ENCODE measurements around the gene DOCK7. TPM values are rescaled to one million over a fixed set of nuclear protein-coding genes. Genes with fewer than 3 reads are reported as not detected.
"Not testable (repeated sequence)": the region's sequence is repeated elsewhere in the genome, so short reads cannot be mapped to it uniquely, and the experiment has no call there.

Gene DOCK7
- total and polyA plus RNA-seq, 2 donors: 7.4 to 19.2 TPM

DNA sequence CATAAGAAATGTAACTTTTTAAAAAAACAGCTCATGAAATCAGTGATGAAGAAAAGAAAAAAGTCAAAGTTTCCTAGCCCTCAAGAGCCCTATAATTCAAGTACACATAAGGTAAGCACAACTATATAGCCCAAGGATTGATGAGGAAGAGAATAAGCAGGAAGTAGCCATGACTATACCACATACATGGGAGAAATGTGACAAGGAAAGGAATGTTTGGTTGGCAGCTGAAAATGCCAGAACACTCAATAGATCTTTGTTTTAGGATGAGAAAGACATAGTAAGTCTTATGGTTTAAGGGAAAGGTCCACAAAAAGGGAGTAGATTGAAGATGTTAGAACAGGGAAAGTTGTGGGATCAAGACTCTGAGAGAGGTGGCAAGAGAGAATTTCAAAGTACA, 5.7 kb downstream of the DOCK7 start:
- H3K27me3 ChIP-seq (ENCODE audit: control insufficient read depth in 2 of 2, insufficient read depth in 1 of 2, low read length in 1 of 2): no peaks in the 10 kb centered on the region
- DNase-seq (ENCODE audit: low read depth in 6 of 9, low spot score in 9 of 9): no peak
- no peak overlapping the region for H3K4me3 ChIP-seq (ENCODE audit: low read length in 2 of 2)
- H3K4me1 ChIP-seq (ENCODE audit: control insufficient read depth in 2 of 2, insufficient read depth in 2 of 2, low read length in 2 of 2): peaks cover 0 to 9% of the 10 kb centered on the region in 2 donors
- no peak overlapping the region for H3K27ac ChIP-seq (ENCODE audit: low read depth in 1 of 2, low read length in 1 of 2)
- no peaks in the 10 kb centered on the region for H3K36me3 ChIP-seq (ENCODE audit: control insufficient read depth in 2 of 2, insufficient read depth in 2 of 2, low read length in 1 of 2)
- H3K9me3 ChIP-seq (ENCODE audit: control insufficient read depth in 2 of 2, insufficient read depth in 1 of 2, low read length in 1 of 2): no peaks in the 10 kb centered on the region

DNA sequence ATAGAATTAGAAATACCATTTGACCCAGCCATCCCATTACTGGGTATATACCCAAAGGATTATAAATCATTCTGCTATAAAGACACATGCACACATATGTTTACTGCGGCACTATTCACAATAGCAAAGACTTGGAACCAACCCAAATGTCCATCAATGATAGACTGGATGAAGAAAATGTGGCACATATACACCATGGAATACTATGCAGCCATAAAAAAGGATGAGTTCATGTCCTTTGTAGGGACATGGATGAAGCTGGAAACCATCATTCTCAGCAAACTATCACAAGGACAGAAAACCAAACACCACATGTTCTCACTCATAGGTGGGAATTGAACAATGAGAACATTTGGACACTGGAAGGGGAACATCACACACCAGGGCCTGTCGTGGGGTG, 7.2 kb downstream of the DOCK7 start:
- not testable (repeated sequence) for H3K27ac ChIP-seq (ENCODE audit: low read depth in 1 of 2, low read length in 1 of 2); H3K4me3 ChIP-seq (ENCODE audit: low read length in 2 of 2); H3K9me3 ChIP-seq (ENCODE audit: control insufficient read depth in 2 of 2, insufficient read depth in 1 of 2, low read length in 1 of 2); DNase-seq (ENCODE audit: low read depth in 6 of 9, low spot score in 9 of 9); H3K27me3 ChIP-seq (ENCODE audit: control insufficient read depth in 2 of 2, insufficient read depth in 1 of 2, low read length in 1 of 2); H3K4me1 ChIP-seq (ENCODE audit: control insufficient read depth in 2 of 2, insufficient read depth in 2 of 2, low read length in 2 of 2); H3K36me3 ChIP-seq (ENCODE audit: control insufficient read depth in 2 of 2, insufficient read depth in 2 of 2, low read length in 1 of 2)
- 91% methylated on average over 2 of the region's 2 CpGs for WGBS

DNA sequence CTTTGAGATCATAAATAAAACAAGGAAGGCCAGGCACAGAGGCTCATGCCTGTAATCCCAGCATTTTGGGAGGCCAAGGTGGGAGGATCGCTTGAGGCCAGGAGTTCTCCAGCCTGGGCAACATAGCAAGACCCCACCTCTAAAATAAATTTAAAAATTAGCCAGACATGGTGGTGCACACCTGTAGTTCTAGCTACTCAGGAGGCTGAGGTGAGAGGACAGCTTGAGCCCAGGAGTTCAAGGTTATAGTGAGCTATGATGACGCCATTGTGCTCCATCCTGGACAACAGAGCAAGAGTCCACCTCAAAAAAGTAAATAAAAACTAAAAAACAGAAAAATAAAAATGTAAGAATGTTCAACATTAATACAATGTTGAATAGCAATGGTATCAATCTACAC, 10.4 kb downstream of the DOCK7 start:
- not testable (repeated sequence) for H3K36me3 ChIP-seq (ENCODE audit: control insufficient read depth in 2 of 2, insufficient read depth in 2 of 2, low read length in 1 of 2); H3K27ac ChIP-seq (ENCODE audit: low read depth in 1 of 2, low read length in 1 of 2); H3K4me3 ChIP-seq (ENCODE audit: low read length in 2 of 2); H3K9me3 ChIP-seq (ENCODE audit: control insufficient read depth in 2 of 2, insufficient read depth in 1 of 2, low read length in 1 of 2); H3K27me3 ChIP-seq (ENCODE audit: control insufficient read depth in 2 of 2, insufficient read depth in 1 of 2, low read length in 1 of 2); DNase-seq (ENCODE audit: low read depth in 6 of 9, low spot score in 9 of 9); H3K4me1 ChIP-seq (ENCODE audit: control insufficient read depth in 2 of 2, insufficient read depth in 2 of 2, low read length in 2 of 2)
- WGBS: 96% methylated on average over 2 of the region's 2 CpGs

DNA sequence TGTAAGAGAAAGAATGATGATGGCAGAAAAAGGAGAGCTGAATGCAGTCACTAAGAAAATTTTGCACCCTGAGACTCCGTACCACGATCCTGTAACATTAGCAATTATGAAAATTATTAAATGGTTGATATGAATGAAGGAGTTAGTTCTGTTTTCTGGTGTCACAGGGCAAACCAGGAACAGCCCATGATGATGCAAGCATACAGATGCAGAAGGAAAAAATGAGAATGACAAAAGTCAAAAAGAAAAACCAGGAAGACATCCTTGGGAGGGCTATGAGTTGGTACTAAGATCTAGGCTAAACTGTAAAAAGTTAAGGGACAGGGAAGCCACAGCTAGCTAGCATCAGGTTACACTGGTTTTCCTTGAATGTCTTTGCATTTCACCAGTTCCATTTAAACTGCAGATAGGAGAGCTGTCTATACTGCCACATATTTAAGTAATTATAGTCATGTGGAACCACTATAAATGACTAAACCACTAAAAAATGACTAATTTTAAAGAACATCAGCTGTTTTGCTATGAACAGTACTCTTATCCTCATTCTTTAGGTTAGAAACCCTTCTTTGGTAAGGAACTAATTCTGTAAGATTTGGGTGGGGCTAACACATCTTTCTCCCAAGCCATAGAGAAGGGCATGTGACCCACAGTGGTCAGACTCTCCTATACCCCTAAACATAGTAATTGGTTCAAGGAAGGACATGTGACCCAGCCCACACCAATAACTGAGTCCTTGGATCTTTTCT, 11.4 kb downstream of the DOCK7 start:
- 96% methylated on average over 2 of the region's 2 CpGs for WGBS
- H3K27ac ChIP-seq (ENCODE audit: low read depth in 1 of 2, low read length in 1 of 2): no peak overlapping the region
- H3K9me3 ChIP-seq (ENCODE audit: control insufficient read depth in 2 of 2, insufficient read depth in 1 of 2, low read length in 1 of 2): no peaks in the 10 kb centered on the region
- H3K27me3 ChIP-seq (ENCODE audit: control insufficient read depth in 2 of 2, insufficient read depth in 1 of 2, low read length in 1 of 2): no peaks in the 10 kb centered on the region
- H3K4me3 ChIP-seq (ENCODE audit: low read length in 2 of 2): no peak overlapping the region
- DNase-seq (ENCODE audit: low read depth in 6 of 9, low spot score in 9 of 9): no peak
- no peaks in the 10 kb centered on the region for H3K4me1 ChIP-seq (ENCODE audit: control insufficient read depth in 2 of 2, insufficient read depth in 2 of 2, low read length in 2 of 2)
- no peaks in the 10 kb centered on the region for H3K36me3 ChIP-seq (ENCODE audit: control insufficient read depth in 2 of 2, insufficient read depth in 2 of 2, low read length in 1 of 2)

DNA sequence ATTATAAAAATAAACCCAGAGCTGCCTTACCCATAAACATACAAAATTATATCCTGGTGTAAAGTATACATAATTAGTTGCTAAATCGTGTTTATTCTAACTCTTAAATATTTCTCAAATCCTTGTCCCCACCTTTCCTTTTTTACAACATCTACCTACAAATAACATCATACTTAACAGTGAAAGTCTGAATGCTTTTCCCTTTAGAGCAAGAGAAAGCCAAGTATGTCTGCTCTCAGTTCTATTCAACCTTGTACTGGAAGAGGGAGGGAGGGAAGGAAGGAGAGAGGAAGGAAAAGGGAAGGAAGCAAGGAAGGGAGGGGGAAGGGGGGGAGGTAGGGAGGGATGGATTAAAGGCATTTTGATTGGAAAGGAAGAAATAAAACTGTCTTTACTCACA, 14.6 kb downstream of the DOCK7 start:
- 99% methylated on average over 1 of the region's 1 CpG for WGBS
- Histone ChIP-seq H3K4me3 (ENCODE audit: low read length in 2 of 2) (no peak overlapping the region), H3K36me3 (ENCODE audit: control insufficient read depth in 2 of 2, insufficient read depth in 2 of 2, low read length in 1 of 2) (no peaks in the 10 kb centered on the region), H3K27me3 (ENCODE audit: control insufficient read depth in 2 of 2, insufficient read depth in 1 of 2, low read length in 1 of 2) (no peaks in the 10 kb centered on the region), H3K27ac (ENCODE audit: low read depth in 1 of 2, low read length in 1 of 2) (no peak overlapping the region), H3K4me1 (ENCODE audit: control insufficient read depth in 2 of 2, insufficient read depth in 2 of 2, low read length in 2 of 2) (no peaks in the 10 kb centered on the region), H3K9me3 (ENCODE audit: control insufficient read depth in 2 of 2, insufficient read depth in 1 of 2, low read length in 1 of 2) (no peaks in the 10 kb centered on the region)
- DNase-seq (ENCODE audit: low read depth in 6 of 9, low spot score in 9 of 9): no peak

DNA sequence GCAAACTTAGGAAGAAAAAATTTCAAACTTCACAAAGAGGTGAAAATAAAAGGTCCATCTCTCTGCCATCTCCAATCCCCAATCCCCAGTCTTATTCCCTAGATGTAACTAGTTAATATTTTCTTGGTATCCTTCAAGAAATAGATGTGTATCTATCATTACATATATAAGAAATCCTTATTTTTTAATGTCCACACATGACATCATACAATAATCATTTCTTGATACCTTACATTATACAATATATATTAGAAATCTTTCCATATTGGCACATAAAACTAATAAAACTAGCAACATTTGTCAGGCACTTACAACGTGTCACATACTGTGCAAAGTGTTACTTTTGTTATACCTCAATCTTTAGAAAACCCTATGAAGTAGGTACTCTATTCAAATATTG, 16.2 kb downstream of the DOCK7 start:
- H3K4me1 ChIP-seq (ENCODE audit: control insufficient read depth in 2 of 2, insufficient read depth in 2 of 2, low read length in 2 of 2): no peaks in the 10 kb centered on the region
- H3K36me3 ChIP-seq (ENCODE audit: control insufficient read depth in 2 of 2, insufficient read depth in 2 of 2, low read length in 1 of 2): no peaks in the 10 kb centered on the region
- WGBS: 92% methylated on average over 1 of the region's 1 CpG
- H3K4me3 ChIP-seq (ENCODE audit: low read length in 2 of 2): no peak overlapping the region
- no peak overlapping the region for H3K27ac ChIP-seq (ENCODE audit: low read depth in 1 of 2, low read length in 1 of 2)
- no peak for DNase-seq (ENCODE audit: low read depth in 6 of 9, low spot score in 9 of 9)
- no peaks in the 10 kb centered on the region for H3K9me3 ChIP-seq (ENCODE audit: control insufficient read depth in 2 of 2, insufficient read depth in 1 of 2, low read length in 1 of 2)
- no peaks in the 10 kb centered on the region for H3K27me3 ChIP-seq (ENCODE audit: control insufficient read depth in 2 of 2, insufficient read depth in 1 of 2, low read length in 1 of 2)

DNA sequence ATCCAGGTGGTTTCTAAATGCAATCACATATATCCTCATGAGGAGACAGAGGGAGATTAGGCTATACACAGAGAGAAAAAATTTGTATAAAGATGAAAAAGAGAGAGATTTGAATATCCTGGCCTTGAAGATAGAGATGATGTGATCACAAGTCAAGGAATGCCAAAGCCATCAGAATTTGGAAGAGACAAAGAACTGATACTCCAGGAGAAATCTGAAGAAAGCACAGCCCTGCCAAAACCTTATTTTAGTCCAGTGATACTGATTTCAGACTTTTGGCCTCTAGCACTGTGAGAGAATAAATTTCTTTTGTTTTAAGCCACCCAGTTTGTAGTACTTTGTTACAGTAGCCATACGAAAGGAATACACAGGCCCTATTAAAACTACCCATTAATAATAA, 33.4 kb downstream of the DOCK7 start:
- WGBS: 97% methylated on average over 1 of the region's 1 CpG
- DNase-seq (ENCODE audit: low read depth in 6 of 9, low spot score in 9 of 9): no peak

DNA sequence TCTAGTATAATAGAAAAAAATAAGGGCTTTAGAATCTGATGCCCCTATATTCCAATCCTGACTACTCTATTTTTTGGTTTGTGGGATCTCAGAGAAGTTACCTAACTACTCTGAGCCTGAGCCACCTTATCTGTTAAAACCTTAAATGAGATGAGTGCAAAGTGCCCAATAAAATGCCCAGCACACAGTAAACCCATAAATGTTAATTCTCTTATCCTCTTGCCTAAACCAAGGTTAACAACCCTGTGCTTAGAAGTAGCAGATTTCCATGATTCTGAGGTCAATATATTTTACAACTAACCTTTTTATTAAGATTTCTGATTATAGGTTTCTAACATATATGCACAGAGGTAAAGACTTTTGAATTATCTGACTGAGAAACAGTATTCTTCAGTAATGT, 35.8 kb downstream of the DOCK7 start:
- H3K27ac ChIP-seq (ENCODE audit: low read depth in 1 of 2, low read length in 1 of 2): no peak overlapping the region
- DNase-seq (ENCODE audit: low read depth in 6 of 9, low spot score in 9 of 9): no peak
- no peaks in the 10 kb centered on the region for H3K36me3 ChIP-seq (ENCODE audit: control insufficient read depth in 2 of 2, insufficient read depth in 2 of 2, low read length in 1 of 2)
- no peak overlapping the region for H3K4me3 ChIP-seq (ENCODE audit: low read length in 2 of 2)
- no peaks in the 10 kb centered on the region for H3K4me1 ChIP-seq (ENCODE audit: control insufficient read depth in 2 of 2, insufficient read depth in 2 of 2, low read length in 2 of 2)
- H3K9me3 ChIP-seq (ENCODE audit: control insufficient read depth in 2 of 2, insufficient read depth in 1 of 2, low read length in 1 of 2): no peaks in the 10 kb centered on the region
- H3K27me3 ChIP-seq (ENCODE audit: control insufficient read depth in 2 of 2, insufficient read depth in 1 of 2, low read length in 1 of 2): no peaks in the 10 kb centered on the region

More for the DNA sequence above, 33.4 kb downstream of the DOCK7 start:
- no peaks in the 10 kb centered on the region for H3K27me3 ChIP-seq (ENCODE audit: control insufficient read depth in 2 of 2, insufficient read depth in 1 of 2, low read length in 1 of 2)
- H3K36me3 ChIP-seq (ENCODE audit: control insufficient read depth in 2 of 2, insufficient read depth in 2 of 2, low read length in 1 of 2): no peaks in the 10 kb centered on the region
- H3K27ac ChIP-seq (ENCODE audit: low read depth in 1 of 2, low read length in 1 of 2): no peak overlapping the region
- no peak overlapping the region for H3K4me3 ChIP-seq (ENCODE audit: low read length in 2 of 2)
- H3K4me1 ChIP-seq (ENCODE audit: control insufficient read depth in 2 of 2, insufficient read depth in 2 of 2, low read length in 2 of 2): no peaks in the 10 kb centered on the region
- no peaks in the 10 kb centered on the region for H3K9me3 ChIP-seq (ENCODE audit: control insufficient read depth in 2 of 2, insufficient read depth in 1 of 2, low read length in 1 of 2)

DNA sequence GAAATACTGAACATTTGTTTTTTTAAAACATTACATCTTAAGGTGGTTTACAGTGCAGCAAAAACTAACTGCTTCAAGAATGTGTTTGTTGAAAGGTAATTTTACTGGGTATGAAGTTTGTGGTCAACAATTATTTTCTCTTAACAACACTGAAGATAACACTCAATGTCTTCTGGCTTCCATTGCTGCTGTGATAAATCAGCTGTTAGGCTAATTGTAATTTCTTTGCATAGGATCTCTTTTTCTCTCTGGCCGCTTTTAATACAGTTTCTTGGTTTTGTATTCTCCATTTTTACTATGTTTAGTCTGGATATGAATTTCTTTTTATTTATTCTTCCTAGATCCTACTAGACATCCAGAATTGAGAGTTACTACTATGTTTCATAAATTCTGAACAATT, 44.9 kb downstream of the DOCK7 start:
- H3K36me3 ChIP-seq (ENCODE audit: control insufficient read depth in 2 of 2, insufficient read depth in 2 of 2, low read length in 1 of 2): no peaks in the 10 kb centered on the region
- 100% methylated on average over 1 of the region's 1 CpG for WGBS
- H3K27ac ChIP-seq (ENCODE audit: low read depth in 1 of 2, low read length in 1 of 2): no peak overlapping the region
- DNase-seq (ENCODE audit: low read depth in 6 of 9, low spot score in 9 of 9): no peak
- no peaks in the 10 kb centered on the region for H3K27me3 ChIP-seq (ENCODE audit: control insufficient read depth in 2 of 2, insufficient read depth in 1 of 2, low read length in 1 of 2)
- H3K4me3 ChIP-seq (ENCODE audit: low read length in 2 of 2): no peak overlapping the region
- H3K9me3 ChIP-seq (ENCODE audit: control insufficient read depth in 2 of 2, insufficient read depth in 1 of 2, low read length in 1 of 2): no peaks in the 10 kb centered on the region
- H3K4me1 ChIP-seq (ENCODE audit: control insufficient read depth in 2 of 2, insufficient read depth in 2 of 2, low read length in 2 of 2): no peaks in the 10 kb centered on the region
